Prostate gland (tissue), 2 donors: ENCODE results near the gene E2F6.
A peak's percentile ranks its signal among the peaks of the same experiment; 100 is the strongest.

Source experiments
- CTCF ChIP-seq, 4 experiments: fragments of 200-600 bp in 2 of 4; fragments of 450-650 bp in 2 of 4; sonication (generic) in 2 of 4; IDR thresholded peaks; 1 replicate in 3 of 4; 2 replicates in 1 of 4; pipeline ENCODE4 v1.5.1; 2016 to 2019; ENCODE audit warnings: antibody characterized with exemption in 4 of 4, mild to moderate bottlenecking in 2 of 4, moderate library complexity in 2 of 4
- POLR2A ChIP-seq: fragments of 450-650 bp; IDR thresholded peaks from one replicate; pipeline ENCODE4 v1.6.1; 2016; ENCODE audit warnings: antibody characterized with exemption, mild to moderate bottlenecking

GRCh38 chr2:11465485-11466306, at the start of gene E2F6:
- TF ChIP-seq CTCF (IDR thresholded peaks at IDR 0.05) = peak in 2 of 4 experiments; percentile 26 to 47
- peak; percentile 70 for TF ChIP-seq POLR2A
